ENCODE results near the gene CMIP. TPM values are rescaled to one million over a fixed set of nuclear protein-coding genes. Genes with fewer than 3 reads are reported as not detected.

CMIP gene
- polyA plus RNA-seq, 1 donor from 2014 or later: 15.1 TPM

DNA sequence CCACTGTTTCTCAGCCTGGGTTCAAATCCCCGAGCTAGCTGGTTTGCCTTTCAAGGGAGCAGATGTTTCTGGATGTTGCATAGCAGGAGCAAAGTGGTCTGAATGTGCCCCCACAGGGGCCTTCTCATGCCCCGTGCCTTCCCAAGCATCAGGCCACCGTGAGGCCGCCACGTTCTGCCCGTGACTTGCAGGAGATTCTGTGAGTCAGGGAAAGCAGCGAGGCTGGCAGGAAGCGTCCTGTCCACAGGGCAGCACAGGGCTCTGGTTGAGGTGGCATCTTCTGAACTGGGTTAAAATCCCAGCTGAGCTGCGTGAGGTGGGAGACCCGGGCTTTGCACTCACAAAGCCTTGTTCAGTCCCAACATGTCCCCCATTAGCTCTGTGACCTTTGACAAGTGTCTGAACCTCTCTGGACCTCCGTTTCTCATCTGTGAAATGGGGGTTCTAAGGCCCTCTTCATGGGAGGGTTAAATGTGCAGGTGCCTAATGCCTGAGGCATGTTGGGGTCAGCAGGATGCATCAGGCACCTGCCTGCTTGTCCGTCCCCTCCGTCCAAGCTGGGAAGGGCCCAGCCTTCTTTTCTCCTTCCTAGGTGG, 239.7 kb downstream of the CMIP start:
- Histone ChIP-seq H3K9me2 (ENCODE audit: insufficient read depth, low read length) (no peaks in the 10 kb centered on the region), H3K27ac (ENCODE audit: low read length) (no peak overlapping the region), H2AFZ (ENCODE audit: low read depth, low read length) (no peak overlapping the region), H3K27me3 (ENCODE audit: insufficient read depth, low read depth, low read length) (no peaks in the 10 kb centered on the region), H3K79me2 (replicated peaks; ENCODE audit: insufficient read depth, low read length) (peaks cover 3% of the 10 kb centered on the region), H4K20me1 (ENCODE audit: insufficient read depth) (no peaks in the 10 kb centered on the region), H3K4me3 (ENCODE audit: low read length) (no peak overlapping the region), H3K4me2 (ENCODE audit: low read length) (no peak overlapping the region), H3F3A (ENCODE audit: insufficient read depth, low read length, poor library complexity, severe bottlenecking) (no peaks in the 10 kb centered on the region), H3K9me3 (ENCODE audit: low read length) (no peaks in the 10 kb centered on the region), H3K36me3 (ENCODE audit: insufficient read depth, low read length) (no peaks in the 10 kb centered on the region), H3K9ac (ENCODE audit: low read length) (no peak overlapping the region)
- TF ChIP-seq, protein P1, sequence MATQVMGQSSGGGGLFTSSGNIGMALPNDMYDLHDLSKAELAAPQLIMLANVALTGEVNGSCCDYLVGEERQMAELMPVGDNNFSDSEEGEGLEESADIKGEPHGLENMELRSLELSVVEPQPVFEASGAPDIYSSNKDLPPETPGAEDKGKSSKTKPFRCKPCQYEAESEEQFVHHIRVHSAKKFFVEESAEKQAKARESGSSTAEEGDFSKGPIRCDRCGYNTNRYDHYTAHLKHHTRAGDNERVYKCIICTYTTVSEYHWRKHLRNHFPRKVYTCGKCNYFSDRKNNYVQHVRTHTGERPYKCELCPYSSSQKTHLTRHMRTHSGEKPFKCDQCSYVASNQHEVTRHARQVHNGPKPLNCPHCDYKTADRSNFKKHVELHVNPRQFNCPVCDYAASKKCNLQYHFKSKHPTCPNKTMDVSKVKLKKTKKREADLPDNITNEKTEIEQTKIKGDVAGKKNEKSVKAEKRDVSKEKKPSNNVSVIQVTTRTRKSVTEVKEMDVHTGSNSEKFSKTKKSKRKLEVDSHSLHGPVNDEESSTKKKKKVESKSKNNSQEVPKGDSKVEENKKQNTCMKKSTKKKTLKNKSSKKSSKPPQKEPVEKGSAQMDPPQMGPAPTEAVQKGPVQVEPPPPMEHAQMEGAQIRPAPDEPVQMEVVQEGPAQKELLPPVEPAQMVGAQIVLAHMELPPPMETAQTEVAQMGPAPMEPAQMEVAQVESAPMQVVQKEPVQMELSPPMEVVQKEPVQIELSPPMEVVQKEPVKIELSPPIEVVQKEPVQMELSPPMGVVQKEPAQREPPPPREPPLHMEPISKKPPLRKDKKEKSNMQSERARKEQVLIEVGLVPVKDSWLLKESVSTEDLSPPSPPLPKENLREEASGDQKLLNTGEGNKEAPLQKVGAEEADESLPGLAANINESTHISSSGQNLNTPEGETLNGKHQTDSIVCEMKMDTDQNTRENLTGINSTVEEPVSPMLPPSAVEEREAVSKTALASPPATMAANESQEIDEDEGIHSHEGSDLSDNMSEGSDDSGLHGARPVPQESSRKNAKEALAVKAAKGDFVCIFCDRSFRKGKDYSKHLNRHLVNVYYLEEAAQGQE (IDR thresholded peaks at IDR 0.05; ENCODE audit: borderline replicate concordance): no peak
- TF ChIP-seq POLR2AphosphoS5 (IDR thresholded peaks at IDR 0.05): no peak
- TF ChIP-seq SMC3 (conservative IDR thresholded peaks at IDR 0.05; ENCODE audit: poor library complexity): no peak
- TF ChIP-seq, protein P2, sequence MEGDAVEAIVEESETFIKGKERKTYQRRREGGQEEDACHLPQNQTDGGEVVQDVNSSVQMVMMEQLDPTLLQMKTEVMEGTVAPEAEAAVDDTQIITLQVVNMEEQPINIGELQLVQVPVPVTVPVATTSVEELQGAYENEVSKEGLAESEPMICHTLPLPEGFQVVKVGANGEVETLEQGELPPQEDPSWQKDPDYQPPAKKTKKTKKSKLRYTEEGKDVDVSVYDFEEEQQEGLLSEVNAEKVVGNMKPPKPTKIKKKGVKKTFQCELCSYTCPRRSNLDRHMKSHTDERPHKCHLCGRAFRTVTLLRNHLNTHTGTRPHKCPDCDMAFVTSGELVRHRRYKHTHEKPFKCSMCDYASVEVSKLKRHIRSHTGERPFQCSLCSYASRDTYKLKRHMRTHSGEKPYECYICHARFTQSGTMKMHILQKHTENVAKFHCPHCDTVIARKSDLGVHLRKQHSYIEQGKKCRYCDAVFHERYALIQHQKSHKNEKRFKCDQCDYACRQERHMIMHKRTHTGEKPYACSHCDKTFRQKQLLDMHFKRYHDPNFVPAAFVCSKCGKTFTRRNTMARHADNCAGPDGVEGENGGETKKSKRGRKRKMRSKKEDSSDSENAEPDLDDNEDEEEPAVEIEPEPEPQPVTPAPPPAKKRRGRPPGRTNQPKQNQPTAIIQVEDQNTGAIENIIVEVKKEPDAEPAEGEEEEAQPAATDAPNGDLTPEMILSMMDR (IDR thresholded peaks at IDR 0.05; ENCODE audit: poor library complexity, severe bottlenecking): no peak
- no peak for TF ChIP-seq EP300 (conservative IDR thresholded peaks at IDR 0.05; ENCODE audit: poor library complexity, severe bottlenecking)
- no peak for TF ChIP-seq RAD21 (conservative IDR thresholded peaks at IDR 0.05)
- no peak for TF ChIP-seq MXI1 (conservative IDR thresholded peaks at IDR 0.05; ENCODE audit: poor library complexity, severe bottlenecking)
- no peak for TF ChIP-seq TAF1 (IDR thresholded peaks at IDR 0.05; ENCODE audit: low read depth)
- no peak for TF ChIP-seq EZH2 (IDR thresholded peaks at IDR 0.05; ENCODE audit: borderline replicate concordance, insufficient read depth, low read length, poor library complexity, severe bottlenecking)

- no peak overlapping the region for H3K27ac ChIP-seq (ENCODE audit: low read length)
These were observed 240.3 kb downstream of the CMIP start for GRCh38 chr16:81684901-81685300.

More at GRCh38 chr16:81684901-81685300, 240.3 kb downstream of the CMIP start:
- Histone ChIP-seq H3K9ac (ENCODE audit: low read length) (no peak overlapping the region), H3K9me3 (ENCODE audit: low read length) (no peaks in the 10 kb centered on the region), H3K4me3 (ENCODE audit: low read length) (no peak overlapping the region), H3K4me2 (ENCODE audit: low read length) (no peak overlapping the region), H3K27me3 (ENCODE audit: insufficient read depth, low read depth, low read length) (no peaks in the 10 kb centered on the region), H2AFZ (ENCODE audit: low read depth, low read length) (no peak overlapping the region), H3K36me3 (ENCODE audit: insufficient read depth, low read length) (no peaks in the 10 kb centered on the region), H3K9me2 (ENCODE audit: insufficient read depth, low read length) (no peaks in the 10 kb centered on the region), H3K79me2 (replicated peaks; ENCODE audit: insufficient read depth, low read length) (peaks cover 3% of the 10 kb centered on the region), H3F3A (ENCODE audit: insufficient read depth, low read length, poor library complexity, severe bottlenecking) (no peaks in the 10 kb centered on the region), H4K20me1 (ENCODE audit: insufficient read depth) (no peaks in the 10 kb centered on the region)
- no peak for TF ChIP-seq EP300 (conservative IDR thresholded peaks at IDR 0.05; ENCODE audit: poor library complexity, severe bottlenecking)
- TF ChIP-seq EZH2 (IDR thresholded peaks at IDR 0.05; ENCODE audit: borderline replicate concordance, insufficient read depth, low read length, poor library complexity, severe bottlenecking): no peak
